Heart right ventricle (tissue), 16 donors: ENCODE results near the gene NXPH1. TPM values are rescaled to one million over a fixed set of nuclear protein-coding genes. Genes with fewer than 3 reads are reported as not detected.

Source experiments
- ATAC-seq, 8 donors: fragments of 200-7000 bp; cut with Tn5 transposase; one replicate each; pipeline ENCODE4 v1.9.1; 2020; ENCODE audit warnings: mild to moderate bottlenecking in 8 of 8, moderate library complexity in 8 of 8, moderate number of reproducible peaks in 1 of 8
- DNase-seq, 2 donors: peaks; one replicate each; pipeline ENCODE4 v3.0.0-alpha.2; 2020
- H3K27ac ChIP-seq, 10 donors: fragments of 200-600 bp; sonication (generic) in 2 of 10; one replicate each; pipeline versions ENCODE4 v1.5.0 to v1.8.0; 2020 to 2022; ENCODE audit warnings: mild to moderate bottlenecking in 3 of 10
- H3K27me3 ChIP-seq, 7 donors: fragments of 200-600 bp; one replicate each; pipeline ENCODE4 v1.8.0; 2021 to 2022; ENCODE audit warnings: mild to moderate bottlenecking in 2 of 7
- H3K36me3 ChIP-seq, 9 donors: fragments of 200-600 bp; sonication (generic) in 1 of 9; one replicate each; pipeline versions ENCODE4 v1.5.0 to v1.8.0; 2020 to 2022; ENCODE audit warnings: mild to moderate bottlenecking in 2 of 9
- H3K4me1 ChIP-seq, 9 donors: fragments of 200-600 bp; sonication (generic) in 1 of 9; one replicate each; pipeline versions ENCODE4 v1.5.0 to v1.8.0; 2020 to 2022; ENCODE audit warnings: mild to moderate bottlenecking in 4 of 9
- H3K4me3 ChIP-seq, 10 donors: fragments of 200-600 bp; sonication (generic) in 2 of 10; one replicate each; pipeline versions ENCODE4 v1.5.0 to v1.8.0; 2020 to 2022; ENCODE audit warnings: mild to moderate bottlenecking in 7 of 10, moderate library complexity in 2 of 10
- H3K9me3 ChIP-seq, 11 donors: fragments of 200-600 bp in 10 of 11; sonication (generic) in 2 of 11; one replicate each; pipeline versions ENCODE4 v1.5.0 to v1.8.0; 2013 to 2022; ENCODE audit warnings: mild to moderate bottlenecking in 2 of 11, control low read depth in 1 of 11, moderate library complexity in 1 of 11
- WGBS, 2 donors: extraction: QIAGEN DNeasy Blood & Tissue Kit; methylation state at CpG; one replicate each; pipeline ENCODE4 v1.1.7; 2013; ENCODE audit warnings: inconsistent platforms in 1 of 2; 5-methylcytosine and 5-hydroxymethylcytosine counted together
- intact Hi-C, 10 donors: fragments of 100-400 bp; cut with DNase I; formaldehyde crosslinking; loops; one replicate each; pipeline versions ENCODE4 v1.11.1 to v1.14.2; 2022
- polyA plus RNA-seq, 2 donors: library from polyadenylated mRNA; stranded (reverse); fragments of 200-250 nt; gene quantifications; one replicate each; pipeline ENCODE4 v1.2.3, GENCODE V29; 2013
- total RNA-seq, 10 donors: library from RNA; stranded (reverse); fragmentation: NEBNext Ultra II Directional in 3 of 10; extraction: Animal tissue kit (Norgen Biotek cat#: 25700) in 3 of 10; gene quantifications; one replicate each; pipeline versions ENCODE4 v1.2.1 to v1.2.4, GENCODE V29; 2021 to 2023
- TF ChIP-seq, protein P1 (sequence below), 9 donors: fragments of 200-600 bp; sonication (generic) in 2 of 9; IDR thresholded peaks; one replicate each; pipeline versions ENCODE4 v1.5.0 to v1.8.0; 2021 to 2022; ENCODE audit warnings: antibody characterized with exemption in 9 of 9, mild to moderate bottlenecking in 5 of 9, moderate library complexity in 1 of 9
- donor health status: Arrhythmogenic right ventricular cardiomyopathy.
- donor health status: ischemic (EF 13 %, LVEDD 7.1; RV severe dilation, severe dysfunction).
- donor health status: healthy with polysubstance abuse.
- donor health status: DM: no; HTN: yes; CAD: no.
- donor health status: DM: no; HTN: no; CAD: no.
- donor health status: ischemic (EF 25% LVEDD 6.9; RV normal size, moderate dysfunction).
- donor health status: ischemic (EF 25% LVEDD 5.7; RV mildly dilated, moderate dysfunction).
- donor health status: healthy.
- donor health status: DM: yes; HTN: yes; CAD: no.
- donor health status: Ischemic cardiomyopathy.
- donor health status: ischemic (EF 35%, LVEDD 5.7; RV mildly dilated, moderate dysfunction).
- donor health status: nonischemic (EF 11% LVEDD 7.7; RV severe dilation, severe dysfunction).
- donor health status: DM: yes; HTN: yes; CAD: no.
- donor health status: PGD.
- donor health status: ischemic (EF 29% LVEDD 5.4; RV normal size, mild dysfunction).
- donor health status: nonischemic (EF 23%, LVEDD 6.1; RV moderate dilation, normal function).

The NXPH1 gene
- total and polyA plus RNA-seq, 12 donors: not detected

DNA sequence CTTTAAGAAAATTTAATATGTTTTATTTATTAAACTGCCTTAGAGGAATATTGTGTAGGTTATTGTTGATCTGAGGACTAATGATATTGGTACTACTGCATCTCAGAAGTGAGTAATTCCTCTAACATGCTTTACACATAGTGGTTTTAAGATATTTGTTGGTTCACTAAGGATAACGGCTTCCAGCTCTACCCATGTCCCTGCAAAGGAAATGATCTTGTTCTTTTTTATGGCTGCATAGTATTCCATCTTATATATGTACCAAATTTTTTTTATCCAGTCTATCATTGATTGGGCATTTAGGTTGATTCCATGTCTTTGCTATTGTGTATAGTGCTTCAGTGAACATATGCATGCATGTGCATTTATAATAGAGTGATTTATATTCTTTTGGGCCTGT, 20.1 kb downstream of the NXPH1 start:
- DNase-seq: no peak
- no peaks in the 10 kb centered on the region for H3K36me3 ChIP-seq
- intact Hi-C loops: no loop called here
- no peak overlapping the region for H3K27ac ChIP-seq
- ATAC-seq: no peak
- peaks cover 0 to 12% (median 0%) of the 10 kb centered on the region in 7 donors for H3K27me3 ChIP-seq
- no peaks in the 10 kb centered on the region for H3K4me1 ChIP-seq
- WGBS, 2 donors: 56 to 66% methylated on average over 1 of the region's 1 CpG
- TF ChIP-seq, protein P1, sequence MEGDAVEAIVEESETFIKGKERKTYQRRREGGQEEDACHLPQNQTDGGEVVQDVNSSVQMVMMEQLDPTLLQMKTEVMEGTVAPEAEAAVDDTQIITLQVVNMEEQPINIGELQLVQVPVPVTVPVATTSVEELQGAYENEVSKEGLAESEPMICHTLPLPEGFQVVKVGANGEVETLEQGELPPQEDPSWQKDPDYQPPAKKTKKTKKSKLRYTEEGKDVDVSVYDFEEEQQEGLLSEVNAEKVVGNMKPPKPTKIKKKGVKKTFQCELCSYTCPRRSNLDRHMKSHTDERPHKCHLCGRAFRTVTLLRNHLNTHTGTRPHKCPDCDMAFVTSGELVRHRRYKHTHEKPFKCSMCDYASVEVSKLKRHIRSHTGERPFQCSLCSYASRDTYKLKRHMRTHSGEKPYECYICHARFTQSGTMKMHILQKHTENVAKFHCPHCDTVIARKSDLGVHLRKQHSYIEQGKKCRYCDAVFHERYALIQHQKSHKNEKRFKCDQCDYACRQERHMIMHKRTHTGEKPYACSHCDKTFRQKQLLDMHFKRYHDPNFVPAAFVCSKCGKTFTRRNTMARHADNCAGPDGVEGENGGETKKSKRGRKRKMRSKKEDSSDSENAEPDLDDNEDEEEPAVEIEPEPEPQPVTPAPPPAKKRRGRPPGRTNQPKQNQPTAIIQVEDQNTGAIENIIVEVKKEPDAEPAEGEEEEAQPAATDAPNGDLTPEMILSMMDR (IDR thresholded peaks at IDR 0.05): no peak
- no peak overlapping the region for H3K4me3 ChIP-seq
- H3K9me3 ChIP-seq: peaks cover 0 to 6% (median 0%) of the 10 kb centered on the region in 11 donors

DNA sequence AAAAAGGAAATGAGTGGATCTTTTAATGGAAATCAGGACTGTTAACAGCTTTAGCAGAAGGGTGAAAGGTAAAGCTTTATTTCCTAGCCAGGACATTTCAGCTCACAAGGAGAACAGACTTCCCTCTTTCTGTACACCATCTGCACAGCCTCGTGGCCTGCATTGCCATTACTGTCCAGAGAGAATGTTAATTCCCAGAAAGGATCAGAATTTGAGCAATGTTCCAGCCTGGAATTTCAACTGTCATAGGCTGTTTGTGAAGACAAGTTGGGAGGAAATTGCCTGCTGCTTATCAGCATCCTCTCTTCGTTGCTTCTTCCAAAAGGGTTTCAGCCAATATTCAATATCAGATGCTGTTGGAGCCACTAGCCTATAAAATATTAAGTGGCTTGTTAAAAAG, 22.0 kb downstream of the NXPH1 start:
- ATAC-seq (no peak), DNase-seq (no peak)
- TF ChIP-seq, protein P1 (IDR thresholded peaks at IDR 0.05): no peak
- intact Hi-C loops: no loop called here
- H3K9me3 ChIP-seq: peaks cover 0 to 6% (median 0%) of the 10 kb centered on the region in 11 donors
- 30 to 32% methylated on average over 2 of the region's 2 CpGs for WGBS, 2 donors
- H3K36me3 ChIP-seq: no peaks in the 10 kb centered on the region
- no peak overlapping the region for H3K4me3 ChIP-seq
- no peak overlapping the region for H3K27ac ChIP-seq
- peaks cover 0 to 10% (median 0%) of the 10 kb centered on the region in 7 donors for H3K27me3 ChIP-seq
- H3K4me1 ChIP-seq: no peaks in the 10 kb centered on the region

DNA sequence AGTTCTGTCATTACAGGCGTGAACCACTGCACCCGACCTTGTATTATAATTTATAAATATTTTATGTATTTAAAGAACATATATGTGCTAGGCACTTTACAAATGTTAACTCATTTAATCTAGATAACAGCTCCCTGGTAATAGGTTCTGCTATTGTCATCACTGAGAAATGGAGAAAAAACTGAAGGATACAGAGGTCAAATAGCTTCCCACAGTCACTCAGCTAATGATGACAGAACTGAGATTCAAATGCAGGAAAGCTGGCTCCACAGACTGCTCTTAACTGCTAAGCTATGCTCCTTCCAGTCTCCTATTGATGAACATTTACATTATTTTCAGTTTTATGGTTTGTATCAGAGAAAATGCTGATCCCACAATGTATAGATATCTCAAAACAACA, 28.9 kb downstream of the NXPH1 start:
- ATAC-seq: no peak
- peaks cover 0 to 4% (median 0%) of the 10 kb centered on the region in 7 donors for H3K27me3 ChIP-seq
- no peaks in the 10 kb centered on the region for H3K36me3 ChIP-seq
- H3K4me3 ChIP-seq: no peak overlapping the region
- intact Hi-C loops: no loop called here
- H3K4me1 ChIP-seq: no peaks in the 10 kb centered on the region
- WGBS, 2 donors: 86 to 87% methylated on average over 2 of the region's 2 CpGs
- TF ChIP-seq, protein P1 (IDR thresholded peaks at IDR 0.05): no peak
- H3K27ac ChIP-seq: no peak overlapping the region
- no peaks in the 10 kb centered on the region for H3K9me3 ChIP-seq
- DNase-seq: no peak

DNA sequence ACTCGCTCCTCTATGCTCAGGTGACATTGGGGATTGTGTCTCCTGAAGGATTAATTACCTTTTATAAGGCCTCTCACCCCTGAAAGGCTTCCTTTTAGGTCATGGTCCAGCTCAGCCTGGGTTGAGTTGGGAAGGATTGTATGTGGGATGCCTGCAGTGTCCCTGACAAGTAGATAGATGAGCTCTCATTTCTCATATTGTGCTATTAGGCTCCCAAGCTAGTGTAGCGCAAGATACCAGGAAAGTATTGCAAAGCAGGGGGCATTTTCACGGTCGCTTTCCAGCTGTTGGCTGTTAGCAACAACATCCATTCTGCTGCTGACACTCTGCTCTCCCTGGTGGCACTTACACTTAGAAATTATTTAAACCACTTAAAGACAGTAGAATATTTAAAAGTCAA, 31.9 kb downstream of the NXPH1 start:
- Histone ChIP-seq H3K4me1 (no peaks in the 10 kb centered on the region), H3K9me3 (no peaks in the 10 kb centered on the region), H3K4me3 (no peak overlapping the region), H3K27me3 (no peaks in the 10 kb centered on the region), H3K36me3 (no peaks in the 10 kb centered on the region), H3K27ac (no peak overlapping the region)
- TF ChIP-seq, protein P1 (IDR thresholded peaks at IDR 0.05): no peak
- WGBS, 2 donors: 77 to 84% methylated on average over 4 of the region's 4 CpGs
- intact Hi-C loops: no loop called here
- no peak for DNase-seq
- ATAC-seq: no peak
